Breast epithelium (tissue), 4 donors: ENCODE data around the gene RABGAP1L. TPM values are rescaled to one million over a fixed set of nuclear protein-coding genes. Genes with fewer than 3 reads are reported as not detected.

Source experiments
- DNase-seq, 2 donors: peaks; one replicate each; pipeline ENCODE4 v3.0.0-alpha.2; 2019; ENCODE audit warnings: low spot score in 2 of 2
- H3K27ac ChIP-seq, 2 donors: fragments of 200-600 bp; sonication (generic) in 1 of 2; one replicate each; pipeline ENCODE4 v1.5.1; 2016 to 2019; ENCODE audit warnings: mild to moderate bottlenecking in 1 of 2
- H3K27me3 ChIP-seq, 2 donors: fragments of 200-600 bp; sonication (generic) in 1 of 2; one replicate each; pipeline versions ENCODE4 v1.5.1 to v1.6.0; 2017 to 2019; ENCODE audit warnings: control low read depth in 1 of 2, mild to moderate bottlenecking in 1 of 2
- H3K36me3 ChIP-seq: fragments of 200-600 bp; one replicate; pipeline ENCODE4 v1.5.1; 2019
- H3K4me1 ChIP-seq, 2 donors: fragments of 200-600 bp; sonication (generic); one replicate each; pipeline ENCODE4 v1.5.1; 2016 to 2019; ENCODE audit warnings: control low read depth in 1 of 2
- H3K4me3 ChIP-seq, 3 donors: fragments of 200-600 bp; sonication (generic); 1 replicate in 2 of 3; 2 replicates in 1 of 3; pipeline ENCODE4 v1.5.1; 2016 to 2019; ENCODE audit warnings: mild to moderate bottlenecking in 3 of 3, moderate library complexity in 2 of 3
- H3K9me3 ChIP-seq, 2 donors: fragments of 200-600 bp; sonication (generic) in 1 of 2; one replicate each; pipeline ENCODE4 v1.5.1; 2016 to 2019; ENCODE audit warnings: control low read depth in 1 of 2
- POLR2A ChIP-seq: fragments of 450-650 bp; IDR thresholded peaks from one replicate; pipeline ENCODE4 v1.6.1; 2016; ENCODE audit warnings: antibody characterized with exemption, mild to moderate bottlenecking, moderate library complexity
- POLR2AphosphoS5 ChIP-seq, 3 donors: sonication (generic); formaldehyde crosslinking; IDR thresholded peaks; one replicate each; pipeline ENCODE4 v1.6.1; 2017; ENCODE audit warnings: antibody characterized with exemption in 3 of 3
- intact Hi-C: fragments of 100-400 bp; cut with DNase I; formaldehyde crosslinking; loops from one replicate; pipeline ENCODE4 v1.15.1; 2023; ENCODE audit warnings: low total_unique reads
- total RNA-seq, 3 donors: library from RNA; depleted of rRNA; stranded (reverse); fragments of >200 nt; gene quantifications; one replicate each; pipeline ENCODE4 v1.1.0, GENCODE V29; 2016
- TF ChIP-seq, protein P1 (sequence below), 3 donors: fragments of 450-650 bp; IDR thresholded peaks; one replicate each; pipeline ENCODE4 v1.5.1; 2016 to 2017; ENCODE audit warnings: antibody characterized with exemption in 3 of 3, mild to moderate bottlenecking in 3 of 3, moderate library complexity in 3 of 3

RABGAP1L gene
- total RNA-seq, 3 donors from 2014 or later = 41.3 to 83.7 (median 49.5) TPM

- H3K27ac ChIP-seq = no peak overlapping the region
- DNase-seq = no peak
- H3K27me3 ChIP-seq = no peaks in the 10 kb centered on the region
- no peaks in the 10 kb centered on the region for H3K36me3 ChIP-seq
- H3K9me3 ChIP-seq = peaks cover 0 to 4% of the 10 kb centered on the region in 2 donors
- TF ChIP-seq POLR2A (no peak), POLR2AphosphoS5 (IDR thresholded peaks at IDR 0.05) (no peak)
- TF ChIP-seq, protein P1, sequence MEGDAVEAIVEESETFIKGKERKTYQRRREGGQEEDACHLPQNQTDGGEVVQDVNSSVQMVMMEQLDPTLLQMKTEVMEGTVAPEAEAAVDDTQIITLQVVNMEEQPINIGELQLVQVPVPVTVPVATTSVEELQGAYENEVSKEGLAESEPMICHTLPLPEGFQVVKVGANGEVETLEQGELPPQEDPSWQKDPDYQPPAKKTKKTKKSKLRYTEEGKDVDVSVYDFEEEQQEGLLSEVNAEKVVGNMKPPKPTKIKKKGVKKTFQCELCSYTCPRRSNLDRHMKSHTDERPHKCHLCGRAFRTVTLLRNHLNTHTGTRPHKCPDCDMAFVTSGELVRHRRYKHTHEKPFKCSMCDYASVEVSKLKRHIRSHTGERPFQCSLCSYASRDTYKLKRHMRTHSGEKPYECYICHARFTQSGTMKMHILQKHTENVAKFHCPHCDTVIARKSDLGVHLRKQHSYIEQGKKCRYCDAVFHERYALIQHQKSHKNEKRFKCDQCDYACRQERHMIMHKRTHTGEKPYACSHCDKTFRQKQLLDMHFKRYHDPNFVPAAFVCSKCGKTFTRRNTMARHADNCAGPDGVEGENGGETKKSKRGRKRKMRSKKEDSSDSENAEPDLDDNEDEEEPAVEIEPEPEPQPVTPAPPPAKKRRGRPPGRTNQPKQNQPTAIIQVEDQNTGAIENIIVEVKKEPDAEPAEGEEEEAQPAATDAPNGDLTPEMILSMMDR (IDR thresholded peaks at IDR 0.05) = no peak
- no peaks in the 10 kb centered on the region for H3K4me1 ChIP-seq
- intact Hi-C loops = no loop called here
- no peak overlapping the region for H3K4me3 ChIP-seq
These were observed 553.2 kb downstream of the RABGAP1L start for GRCh38 chr1:174712541-174712940.

GRCh38 chr1:174713796-174714195 is 554.5 kb downstream of the RABGAP1L start:
- H3K36me3 ChIP-seq = no peaks in the 10 kb centered on the region
- TF ChIP-seq POLR2AphosphoS5 (IDR thresholded peaks at IDR 0.05) = no peak
- TF ChIP-seq, protein P1 (IDR thresholded peaks at IDR 0.05) = no peak
- TF ChIP-seq POLR2A = no peak
- peaks cover 0 to 4% of the 10 kb centered on the region in 2 donors for H3K9me3 ChIP-seq
- intact Hi-C loops = no loop called here
- H3K4me3 ChIP-seq = no peak overlapping the region
- H3K27me3 ChIP-seq = no peaks in the 10 kb centered on the region
- H3K4me1 ChIP-seq = no peaks in the 10 kb centered on the region
- H3K27ac ChIP-seq = peak overlapping the region in 1 of 2 donors; percentile 32
- DNase-seq = no peak

GRCh38 chr1:174719194-174719593 is 559.9 kb downstream of the RABGAP1L start:
- H3K36me3 ChIP-seq = no peaks in the 10 kb centered on the region
- H3K9me3 ChIP-seq = no peaks in the 10 kb centered on the region
- H3K27ac ChIP-seq = no peak overlapping the region
- no peaks in the 10 kb centered on the region for H3K27me3 ChIP-seq
- intact Hi-C loops = no loop called here
- H3K4me1 ChIP-seq = no peaks in the 10 kb centered on the region
- no peak overlapping the region for H3K4me3 ChIP-seq
- TF ChIP-seq, protein P1 (IDR thresholded peaks at IDR 0.05) = no peak
- TF ChIP-seq POLR2AphosphoS5 (IDR thresholded peaks at IDR 0.05) = no peak
- TF ChIP-seq POLR2A = no peak
- DNase-seq = no peak

- no peak for DNase-seq
- intact Hi-C loops = no loop called here
- no peaks in the 10 kb centered on the region for H3K27me3 ChIP-seq
- no peaks in the 10 kb centered on the region for H3K36me3 ChIP-seq
- H3K4me1 ChIP-seq = no peaks in the 10 kb centered on the region
- no peak overlapping the region for H3K27ac ChIP-seq
- H3K9me3 ChIP-seq = no peaks in the 10 kb centered on the region
- TF ChIP-seq POLR2A = no peak
- TF ChIP-seq, protein P1 (IDR thresholded peaks at IDR 0.05) = no peak
- no peak for TF ChIP-seq POLR2AphosphoS5 (IDR thresholded peaks at IDR 0.05)
- H3K4me3 ChIP-seq = no peak overlapping the region
These were observed 561.3 kb downstream of the RABGAP1L start for GRCh38 chr1:174720618-174721017.

DNA sequence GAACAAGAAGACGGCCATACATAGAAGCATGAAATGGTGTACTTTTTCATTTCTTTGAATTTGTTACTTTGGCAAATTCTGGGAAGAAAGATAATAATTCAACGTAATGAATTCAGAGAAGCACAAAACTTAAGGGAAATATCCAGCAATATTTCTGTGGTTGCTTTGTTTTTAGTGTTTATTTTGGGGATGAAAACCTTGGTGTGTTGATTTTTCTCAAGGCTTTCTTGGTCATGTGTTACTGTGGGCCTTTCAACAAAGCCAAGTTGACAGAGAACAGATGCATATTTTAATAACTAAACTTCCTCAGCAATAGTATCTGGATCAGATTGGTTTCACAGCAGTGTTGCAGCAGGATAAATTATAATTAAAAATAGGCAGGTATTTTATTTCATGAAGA is 561.9 kb downstream of the RABGAP1L start:
- H3K36me3 ChIP-seq = no peaks in the 10 kb centered on the region
- TF ChIP-seq POLR2A (no peak), POLR2AphosphoS5 (IDR thresholded peaks at IDR 0.05) (no peak)
- TF ChIP-seq, protein P1 (IDR thresholded peaks at IDR 0.05) = no peak
- intact Hi-C loops = no loop called here
- DNase-seq = no peak
- no peaks in the 10 kb centered on the region for H3K4me1 ChIP-seq
- no peaks in the 10 kb centered on the region for H3K27me3 ChIP-seq
- H3K4me3 ChIP-seq = no peak overlapping the region
- no peaks in the 10 kb centered on the region for H3K9me3 ChIP-seq
- no peak overlapping the region for H3K27ac ChIP-seq
